ENCODE data around the gene TPR.

DNA sequence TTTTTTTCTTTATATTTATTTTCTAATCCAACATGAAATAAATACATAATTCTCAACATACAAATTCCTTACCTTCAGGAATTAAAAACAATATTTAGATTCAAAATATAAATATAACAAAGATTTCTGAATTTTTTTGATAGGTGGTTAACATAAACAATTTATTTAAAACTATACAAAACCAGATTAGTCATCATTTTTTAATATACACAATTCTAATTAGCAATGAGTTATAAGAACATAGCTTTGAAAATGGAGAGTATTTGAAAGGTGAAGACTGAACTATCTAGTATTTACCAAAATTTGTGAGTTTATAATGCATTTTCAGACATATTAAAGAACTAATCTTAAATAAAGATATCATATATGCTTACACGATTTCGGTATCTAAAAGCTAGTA lies 37.5 kb downstream of the TPR start:
- TF ChIP-seq, protein P1, sequence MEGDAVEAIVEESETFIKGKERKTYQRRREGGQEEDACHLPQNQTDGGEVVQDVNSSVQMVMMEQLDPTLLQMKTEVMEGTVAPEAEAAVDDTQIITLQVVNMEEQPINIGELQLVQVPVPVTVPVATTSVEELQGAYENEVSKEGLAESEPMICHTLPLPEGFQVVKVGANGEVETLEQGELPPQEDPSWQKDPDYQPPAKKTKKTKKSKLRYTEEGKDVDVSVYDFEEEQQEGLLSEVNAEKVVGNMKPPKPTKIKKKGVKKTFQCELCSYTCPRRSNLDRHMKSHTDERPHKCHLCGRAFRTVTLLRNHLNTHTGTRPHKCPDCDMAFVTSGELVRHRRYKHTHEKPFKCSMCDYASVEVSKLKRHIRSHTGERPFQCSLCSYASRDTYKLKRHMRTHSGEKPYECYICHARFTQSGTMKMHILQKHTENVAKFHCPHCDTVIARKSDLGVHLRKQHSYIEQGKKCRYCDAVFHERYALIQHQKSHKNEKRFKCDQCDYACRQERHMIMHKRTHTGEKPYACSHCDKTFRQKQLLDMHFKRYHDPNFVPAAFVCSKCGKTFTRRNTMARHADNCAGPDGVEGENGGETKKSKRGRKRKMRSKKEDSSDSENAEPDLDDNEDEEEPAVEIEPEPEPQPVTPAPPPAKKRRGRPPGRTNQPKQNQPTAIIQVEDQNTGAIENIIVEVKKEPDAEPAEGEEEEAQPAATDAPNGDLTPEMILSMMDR (IDR thresholded peaks at IDR 0.05), result no peak
- no peak for TF ChIP-seq EZH2 (IDR thresholded peaks at IDR 0.05; ENCODE audit: borderline replicate concordance, insufficient read depth, low read depth, low read length, poor library complexity, severe bottlenecking)

Measured in B cell (primary cell).